Gastrocnemius medialis (tissue), 4 donors: ENCODE results near the gene GJB1. TPM values are rescaled to one million over a fixed set of nuclear protein-coding genes. Genes with fewer than 3 reads are reported as not detected.

ENCODE experiments used
- ATAC-seq, 2 donors: fragments of 150-250 bp; one replicate each; pipeline ENCODE4 v1.9.1; 2016
- DNase-seq, 2 donors: peaks; one replicate each; pipeline ENCODE4 v3.0.0-alpha.2; 2019
- H3K27ac ChIP-seq, 4 donors: fragments of 200-600 bp; sonication (generic); 1 replicate in 1 of 4; 2 replicates in 3 of 4; pipeline ENCODE4 v1.5.1; 2016 to 2018; ENCODE audit warnings: mild to moderate bottlenecking in 2 of 4, moderate library complexity in 1 of 4
- H3K27me3 ChIP-seq, 3 donors: fragments of 200-600 bp; sonication (generic) in 2 of 3; 1 replicate in 1 of 3; 2 replicates in 2 of 3; pipeline versions ENCODE4 v1.5.1 to v1.6.0; 2016 to 2019; ENCODE audit warnings: mild to moderate bottlenecking in 1 of 3, moderate library complexity in 1 of 3
- H3K36me3 ChIP-seq, 2 donors: fragments of 200-600 bp; sonication (generic) in 1 of 2; one replicate each; pipeline ENCODE4 v1.5.1; 2017 to 2018
- H3K4me1 ChIP-seq, 2 donors: fragments of 200-600 bp; sonication (generic) in 1 of 2; one replicate each; pipeline ENCODE4 v1.5.1; 2016 to 2017; ENCODE audit warnings: mild to moderate bottlenecking in 2 of 2
- H3K4me3 ChIP-seq, 4 donors: fragments of 200-600 bp; sonication (generic) in 3 of 4; 1 replicate in 1 of 4; 2 replicates in 3 of 4; pipeline ENCODE4 v1.5.1; 2016 to 2019; ENCODE audit warnings: mild to moderate bottlenecking in 2 of 4
- H3K9me3 ChIP-seq, 3 donors: fragments of 200-600 bp; sonication (generic) in 2 of 3; 1 replicate in 1 of 3; 2 replicates in 2 of 3; pipeline ENCODE4 v1.5.1; 2016 to 2019
- CTCF ChIP-seq, 5 experiments: fragments of 450-650 bp in 3 of 5; fragments of 200-600 bp in 2 of 5; sonication (generic) in 2 of 5; IDR thresholded peaks in 4 of 5; conservative IDR thresholded peaks in 1 of 5; 1 replicate in 4 of 5; 2 replicates in 1 of 5; pipeline ENCODE4 v1.5.1; 2016 to 2019; ENCODE audit warnings: antibody characterized with exemption in 5 of 5, mild to moderate bottlenecking in 3 of 5, moderate library complexity in 3 of 5
- POLR2A ChIP-seq, 2 donors: fragments of 450-650 bp; IDR thresholded peaks; one replicate each; pipeline ENCODE4 v1.6.1; 2017; ENCODE audit warnings: antibody characterized with exemption in 2 of 2, mild to moderate bottlenecking in 2 of 2, moderate library complexity in 2 of 2
- in situ Hi-C, 4 donors: fragments of 200-750 bp; cut with MboI; loops; one replicate each; pipeline versions ENCODE4 v1.15.0 to v1.8.0; 2017; ENCODE audit warnings: low sequenced_read_pairs in 4 of 4
- intact Hi-C: fragments of 100-400 bp; cut with DNase I; formaldehyde crosslinking; loops from one replicate; pipeline ENCODE4 v1.15.1; 2023; ENCODE audit warnings: low total_unique reads
- total RNA-seq, 4 donors: library from RNA; depleted of rRNA; stranded (reverse); fragments of >200 nt; gene quantifications; one replicate each; pipeline versions ENCODE4 v1.1.0 to v1.2.3, GENCODE V29; 2016

Gene GJB1
- total RNA-seq, 4 donors from 2014 or later: 0.24 to 0.80 TPM; not detected in 2

- ATAC-seq (no peak), DNase-seq (no peak)
- no peaks in the 10 kb centered on the region for H3K4me1 ChIP-seq
- no peaks in the 10 kb centered on the region for H3K36me3 ChIP-seq
- H3K27ac ChIP-seq: peak overlapping the region in 3 of 4 donors; percentile 86 to 91 (median 90)
- H3K9me3 ChIP-seq: no peaks in the 10 kb centered on the region
- in situ Hi-C loops: loop anchor here in 2 of 4 donors (25.0 kb wide), 1 partner anchor 421 kb away; no protein-coding TSS in a partner anchor
- intact Hi-C loops: loop anchor here (1.0 to 5.0 kb wide), 3 partner anchors 69 to 1051 kb away; partner anchors contain the start of genes IGBP1, SNX12 and ZMYM3
- H3K27me3 ChIP-seq: no peaks in the 10 kb centered on the region
- no peak for TF ChIP-seq CTCF (IDR thresholded peaks at IDR 0.05 in 4 of 5, conservative IDR thresholded peaks at IDR 0.05 in 1 of 5)
- peak overlapping the region; percentile 51 to 63 (median 57) for H3K4me3 ChIP-seq
Observed at GRCh38 chrX:71182871-71183270, 40.2 kb upstream of the GJB1 start.

- in situ Hi-C loops (loop anchor here in 2 of 4 donors (25.0 kb wide), 1 partner anchor 421 kb away; no protein-coding TSS in a partner anchor), intact Hi-C loops (loop anchor here (5.0 kb wide), 2 partner anchors 69 to 1051 kb away; partner anchors contain the start of genes IGBP1 and ZMYM3)
- no peaks in the 10 kb centered on the region for H3K36me3 ChIP-seq
- ATAC-seq: no peak
- DNase-seq: no peak
- no peaks in the 10 kb centered on the region for H3K27me3 ChIP-seq
- H3K4me3 ChIP-seq: no peak overlapping the region
- H3K9me3 ChIP-seq: no peaks in the 10 kb centered on the region
- no peak overlapping the region for H3K27ac ChIP-seq
- TF ChIP-seq POLR2A (IDR thresholded peaks at IDR 0.05): no peak
- TF ChIP-seq CTCF (IDR thresholded peaks at IDR 0.05 in 4 of 5, conservative IDR thresholded peaks at IDR 0.05 in 1 of 5): no peak
- H3K4me1 ChIP-seq: no peaks in the 10 kb centered on the region
Observed at GRCh38 chrX:71183341-71183740, 39.7 kb upstream of the GJB1 start.

GRCh38 chrX:71184092-71184491 is 38.9 kb upstream of the GJB1 start:
- Histone ChIP-seq H3K27me3 (no peaks in the 10 kb centered on the region), H3K4me3 (no peak overlapping the region), H3K27ac (no peak overlapping the region), H3K36me3 (no peaks in the 10 kb centered on the region), H3K4me1 (no peaks in the 10 kb centered on the region), H3K9me3 (no peaks in the 10 kb centered on the region)
- TF ChIP-seq CTCF (IDR thresholded peaks at IDR 0.05 in 4 of 5, conservative IDR thresholded peaks at IDR 0.05 in 1 of 5) (no peak), POLR2A (IDR thresholded peaks at IDR 0.05) (no peak)
- ATAC-seq: no peak
- in situ Hi-C loops: loop anchor here in 2 of 4 donors (25.0 kb wide), 1 partner anchor 422 kb away; no protein-coding TSS in a partner anchor
- DNase-seq: no peak
- intact Hi-C loops: loop anchor here (5.0 kb wide), 2 partner anchors 68 to 1052 kb away; partner anchors contain the start of genes IGBP1 and ZMYM3

- no peak overlapping the region for H3K27ac ChIP-seq
- intact Hi-C loops (loop anchor here (5.0 kb wide), 2 partner anchors 67 to 1053 kb away; partner anchors contain the start of genes IGBP1 and ZMYM3), in situ Hi-C loops (loop anchor here in 2 of 4 donors (25.0 kb wide), 1 partner anchor 423 kb away; no protein-coding TSS in a partner anchor)
- H3K27me3 ChIP-seq: no peaks in the 10 kb centered on the region
- DNase-seq (no peak), ATAC-seq (no peak)
- H3K4me3 ChIP-seq: no peak overlapping the region
- TF ChIP-seq POLR2A (IDR thresholded peaks at IDR 0.05) (no peak), CTCF (IDR thresholded peaks at IDR 0.05 in 4 of 5, conservative IDR thresholded peaks at IDR 0.05 in 1 of 5) (no peak)
- no peaks in the 10 kb centered on the region for H3K9me3 ChIP-seq
- H3K36me3 ChIP-seq: no peaks in the 10 kb centered on the region
- no peaks in the 10 kb centered on the region for H3K4me1 ChIP-seq
Observed at GRCh38 chrX:71184803-71185495, 38.1 kb upstream of the GJB1 start.
